HepG2 (cell line): Measurements from ENCODE around the gene COQ8B. TPM values are rescaled to one million over a fixed set of nuclear protein-coding genes. Genes with fewer than 3 reads are reported as not detected.

ENCODE experiments used
- ATAC-seq: fragments of 200-7000 bp; cut with Tn5 transposase; 3 replicates; pipeline ENCODE4 v1.9.1; 2020; ENCODE audit warnings: mild to moderate bottlenecking, moderate library complexity
- BruUV-seq: library from RNA; stranded (reverse); fragments of 400-500 nt; replicated peaks from 2 replicates; lab custom pipeline; 2021; lab: Mats Ljungman, UMichigan
- CTCF ChIA-PET: fragments of 300-600 bp; formaldehyde crosslinking; extraction: SDS; loops from one replicate; lab custom pipeline; 2021; ENCODE audit warnings: low total read pairs, inconsistent platforms, low intra/inter-chr PET ratio; lab: Yijun Ruan, JAX
- POLR2A ChIA-PET: fragments of 350-600 bp; sonication (Branson Sonifier 250); formaldehyde crosslinking; loops from one replicate; lab custom pipeline; 2020; ENCODE audit warnings: antibody characterized with exemption, inconsistent platforms; lab: Yijun Ruan, JAX
- DNase-seq: peaks from one replicate; pipeline ENCODE4 v3.0.0-alpha.2; 2015; ENCODE audit warnings: low spot score
- FAIRE-seq: peaks from 3 replicates; lab custom pipeline; 2011; peaks lifted over from hg19 to GRCh38; lab: Jason Lieb, UNC
- H2AFZ ChIP-seq: one replicate; pipeline ENCODE4 v1.6.1; 2011; ENCODE audit warnings: low read length, inconsistent platforms
- H3K27ac ChIP-seq: fragments of 300-600 bp; 3 replicates; pipeline ENCODE4 v1.8.0; 2011; ENCODE audit warnings: mixed run types, mild to moderate bottlenecking, mixed read lengths, low read length, inconsistent platforms; ENCODE audit not compliant: insufficient read depth; ENCODE audit errors: extremely low read length
- H3K27me3 ChIP-seq, 2 experiments: fragments of 200-600 bp in 1 of 2; 2 replicates in 1 of 2; 3 replicates in 1 of 2; pipeline versions ENCODE4 v1.6.0 to v1.8.0; 2011; ENCODE audit warnings: low read length in 2 of 2, mild to moderate bottlenecking in 2 of 2, moderate library complexity in 2 of 2, inconsistent platforms in 1 of 2; ENCODE audit not compliant: insufficient read depth in 2 of 2, control insufficient read depth in 1 of 2
- H3K36me3 ChIP-seq, 2 experiments: fragments of 200-600 bp in 1 of 2; replicated peaks in 1 of 2; 2 replicates in 1 of 2; 3 replicates in 1 of 2; pipeline versions ENCODE4 v1.5.1 to v1.8.0; 2011; ENCODE audit warnings: low read length in 2 of 2, inconsistent platforms in 1 of 2; ENCODE audit not compliant: insufficient read depth in 2 of 2, control insufficient read depth in 1 of 2
- H3K4me1 ChIP-seq: 2 replicates; pipeline ENCODE4 v1.5.1; 2012; ENCODE audit warnings: low read length, inconsistent platforms; ENCODE audit not compliant: insufficient read depth
- H3K4me2 ChIP-seq: 2 replicates; pipeline ENCODE4 v1.6.0; 2011; ENCODE audit warnings: low read depth, low read length, inconsistent platforms
- H3K4me3 ChIP-seq, 3 experiments: fragments of 200-600 bp in 1 of 3; sonication (generic), shearing (Covaris generic) in 1 of 3; replicated peaks in 1 of 3; 2 replicates each; pipeline ENCODE4 v1.5.1; 2011 to 2016; ENCODE audit warnings: low read length in 3 of 3, inconsistent platforms in 2 of 3, low read depth in 2 of 3, mild to moderate bottlenecking in 2 of 3, control low read depth in 1 of 3, mixed read lengths in 1 of 3; ENCODE audit not compliant: insufficient read depth in 1 of 3
- H3K79me2 ChIP-seq: one replicate; pipeline ENCODE4 v1.6.1; 2011; ENCODE audit warnings: low read length, inconsistent platforms; ENCODE audit not compliant: insufficient read depth
- H3K9ac ChIP-seq: 2 replicates; pipeline ENCODE4 v1.6.0; 2011; ENCODE audit warnings: mild to moderate bottlenecking, low read depth, low read length, inconsistent platforms; ENCODE audit not compliant: insufficient read depth
- H3K9me3 ChIP-seq: 2 replicates; pipeline ENCODE4 v1.5.1; 2012; ENCODE audit warnings: mild to moderate bottlenecking, low read length
- H4K20me1 ChIP-seq: 2 replicates; pipeline ENCODE4 v1.6.0; 2011; ENCODE audit warnings: inconsistent platforms, mild to moderate bottlenecking, low read length, moderate library complexity; ENCODE audit not compliant: insufficient read depth
- ATF3 ChIP-seq: sonication (generic); formaldehyde crosslinking; IDR thresholded peaks from 2 replicates; pipeline ENCODE4 v1.4.0; 2020; ENCODE audit warnings: missing genetic modification reagents
- HNRNPLL ChIP-seq: fragments of 200-400 bp; formaldehyde crosslinking; IDR thresholded peaks from 2 replicates; pipeline ENCODE4 v1.6.1; 2017; ENCODE audit warnings: mild to moderate bottlenecking, low read depth, low read length; ENCODE audit not compliant: poor library complexity, severe bottlenecking
- MAZ ChIP-seq, 2 experiments: sonication (generic) in 1 of 2; formaldehyde crosslinking in 1 of 2; IDR thresholded peaks; 2 replicates each; pipeline versions ENCODE4 v1.5.0 to v1.6.1; 2012 to 2020; ENCODE audit warnings: low read depth in 2 of 2, mild to moderate bottlenecking in 2 of 2, borderline replicate concordance in 1 of 2, improper control_type of control experiment in 1 of 2, low read length in 1 of 2, missing genetic modification reagents in 1 of 2, moderate library complexity in 1 of 2
- MTA1 ChIP-seq: sonication (generic); formaldehyde crosslinking; IDR thresholded peaks from 2 replicates; pipeline ENCODE4 v1.4.0; 2020; ENCODE audit warnings: missing genetic modification reagents, mild to moderate bottlenecking, borderline replicate concordance
- SPEN ChIP-seq: sonication (generic); formaldehyde crosslinking; IDR thresholded peaks from 2 replicates; pipeline ENCODE4 v1.5.1; 2020; ENCODE audit warnings: low read depth, mild to moderate bottlenecking, missing genetic modification reagents
- TRIM24 ChIP-seq: sonication (generic); formaldehyde crosslinking; IDR thresholded peaks from 2 replicates; pipeline ENCODE4 v1.8.0; 2022; ENCODE audit warnings: mild to moderate bottlenecking, missing genetic modification reagents
- ZFP82 ChIP-seq: sonication (generic); formaldehyde crosslinking; IDR thresholded peaks from 2 replicates; pipeline ENCODE4 v1.5.1; 2020; ENCODE audit warnings: mild to moderate bottlenecking, missing genetic modification reagents, borderline replicate concordance
- ZNF251 ChIP-seq: sonication (generic); formaldehyde crosslinking; IDR thresholded peaks from 2 replicates; pipeline ENCODE4 v1.9.0; 2021; ENCODE audit warnings: mild to moderate bottlenecking, missing genetic modification reagents
- ZNF557 ChIP-seq: sonication (generic); formaldehyde crosslinking; IDR thresholded peaks from 2 replicates; pipeline ENCODE4 v1.4.0; 2020; ENCODE audit warnings: missing genetic modification reagents
- WGBS: methylation state at CpG from one replicate; pipeline ENCODE4 v1.1.6; 2017; ENCODE audit warnings: low lambda C conversion rate; 5-methylcytosine and 5-hydroxymethylcytosine counted together
- in situ Hi-C: cut with HindIII; loops from 2 replicates; pipeline ENCODE4 v1.10.0; 2017; ENCODE audit warnings: low pct_unique_long_range_greater_than_20kb; ENCODE audit not compliant: extremely low pct_ligation_motif_present
- intact Hi-C: fragments of 100-400 bp; cut with micrococcal nuclease; formaldehyde crosslinking; loops from one replicate; pipeline ENCODE4 v1.10.0; 2022; ENCODE audit not compliant: unreplicated experiment
- polyA plus RNA-seq, 8 experiments: library from polyadenylated mRNA; depleted of rRNA in 3 of 8; stranded (reverse) in 7 of 8; unstranded in 1 of 8; fragments of >200 nt; fragmentation: Illumina TruSeq in 4 of 8; extraction: Trizol in 4 of 8; gene quantifications; 2 replicates each; pipeline versions ENCODE4 v1.2.1 to v1.2.3, GENCODE V29; 2011 to 2016; ENCODE audit warnings: low read depth in 4 of 8, missing spikeins in 1 of 8, mixed read lengths in 1 of 8; ENCODE audit not compliant: insufficient read depth in 1 of 8
- total RNA-seq, 5 experiments: library from RNA; depleted of rRNA; stranded (reverse); fragments of >200 nt; fragmentation: Illumina TruSeq; extraction: Trizol; gene quantifications; 2 replicates each; pipeline ENCODE4 v1.2.3, GENCODE V29; 2016; ENCODE audit warnings: low read depth in 1 of 5
- TF ChIP-seq, protein P1 (sequence below): sonication (generic); formaldehyde crosslinking; IDR thresholded peaks from 2 replicates; pipeline ENCODE4 v1.5.1; 2020; ENCODE audit warnings: mild to moderate bottlenecking, missing genetic modification reagents, borderline replicate concordance
- TF ChIP-seq, protein P2 (sequence below): sonication (generic); formaldehyde crosslinking; IDR thresholded peaks from 2 replicates; pipeline ENCODE4 v1.4.0; 2020; ENCODE audit warnings: mild to moderate bottlenecking, low read depth, missing genetic modification reagents
- TF ChIP-seq, protein P3 (sequence below): sonication (generic); formaldehyde crosslinking; IDR thresholded peaks from 2 replicates; pipeline ENCODE4 v1.4.0; 2020; ENCODE audit warnings: low read depth, mild to moderate bottlenecking, missing genetic modification reagents

Gene COQ8B
- total and polyA plus RNA-seq, 2 of the 13 experiments (the other 11 are each of a cell fraction or from before 2014, with no cell fraction given), result 12.3 to 17.2 TPM

DNA sequence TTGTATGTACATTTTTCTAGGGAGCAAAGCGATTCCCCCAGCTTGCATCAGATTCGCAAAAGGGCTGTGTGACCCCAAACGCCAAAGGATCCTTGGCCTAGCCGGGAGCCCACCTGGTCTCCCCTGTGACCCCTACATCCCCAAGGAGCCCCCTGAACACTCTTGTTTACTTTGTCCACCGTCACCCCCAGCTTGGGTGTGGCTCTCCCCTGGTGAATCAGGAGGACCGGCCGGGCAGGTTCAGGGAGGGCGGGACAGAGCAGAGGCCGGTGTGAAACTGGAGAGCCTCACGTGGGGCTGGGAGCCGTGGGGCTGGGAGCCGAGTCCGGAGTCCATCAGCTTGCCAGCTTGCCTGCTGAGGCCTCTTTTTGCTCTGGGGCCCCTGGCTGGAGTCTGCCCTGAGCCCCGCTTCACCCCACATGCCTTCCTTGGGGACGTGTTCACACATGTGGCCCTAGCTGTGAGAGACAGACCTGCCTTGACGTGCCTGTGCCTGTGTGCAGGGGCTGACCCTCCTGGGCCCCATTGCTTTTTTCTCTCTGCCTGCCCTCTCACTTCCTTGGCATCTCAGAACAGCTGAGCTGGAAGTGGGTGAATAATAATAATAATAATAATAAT lies 2.2 kb upstream of the COQ8B start:
- no peak overlapping the region for H2AFZ ChIP-seq
- peak overlapping the region; percentile 90 to 99 (median 92) for H3K4me3 ChIP-seq
- in situ Hi-C loops (loop anchor here (5.0 kb wide), 1 partner anchor 33 kb away; the partner anchor contains the start of genes ACTMAP and SNRPA), intact Hi-C loops (loop anchor here (2.0 to 5.0 kb wide), 2 partner anchors 32 to 88 kb away; partner anchors contain the start of genes ACTMAP and SNRPA)
- H3K27ac ChIP-seq, result peak overlapping the region; percentile 95
- peaks cover 56% of the 10 kb centered on the region for H3K79me2 ChIP-seq
- H3K36me3 ChIP-seq, result peaks cover 4 to 14% of the 10 kb centered on the region in 2 experiments; a peak in 4 of 5 replicates
- FAIRE-seq (peak; percentile 72), DNase-seq (peak; percentile 79), ATAC-seq (peak; percentile 68)
- peaks cover 53% of the 10 kb centered on the region for H3K4me1 ChIP-seq
- WGBS, result 0% methylated on average over 7 of the region's 16 CpGs
- ChIA-PET CTCF (no interaction called here), POLR2A (interaction anchor here (0.8 to 1.5 kb wide), 10 partner anchors 12 to 59 kb away, joined by 3 to 14 read pairs (median 4); partner anchors contain the start of genes ACTMAP, RAB4B and SNRPA)
- no peaks in the 10 kb centered on the region; a peak in 1 of 5 replicates for H3K27me3 ChIP-seq
- H3K9ac ChIP-seq, result peak overlapping the region; percentile 96
- BruUV-seq, result no TSS peak
- no peaks in the 10 kb centered on the region for H3K9me3 ChIP-seq
- peak overlapping the region; percentile 94 for H3K4me2 ChIP-seq
- H4K20me1 ChIP-seq, result 0 out of 2 replicates have a peak, but pooled peaks cover 4% of the 10 kb centered on the region
- TF ChIP-seq ZNF251 (CRISPR knock-in tag) (no peak), ZFP82 (no peak), MTA1 (CRISPR knock-in tag) (peak; percentile 91), TRIM24 (CRISPR knock-in tag) (no peak), HNRNPLL (no peak), SPEN (CRISPR knock-in tag) (peak; percentile 96), ZNF557 (no peak), ATF3 (no peak), MAZ (IDR thresholded peaks at IDR 0.05; ENCODE audit: borderline replicate concordance, low read depth, low read length) (no peak), MAZ (CRISPR knock-in tag; IDR thresholded peaks at IDR 0.05; ENCODE audit: low read depth) (no peak)
- TF ChIP-seq, protein P1, sequence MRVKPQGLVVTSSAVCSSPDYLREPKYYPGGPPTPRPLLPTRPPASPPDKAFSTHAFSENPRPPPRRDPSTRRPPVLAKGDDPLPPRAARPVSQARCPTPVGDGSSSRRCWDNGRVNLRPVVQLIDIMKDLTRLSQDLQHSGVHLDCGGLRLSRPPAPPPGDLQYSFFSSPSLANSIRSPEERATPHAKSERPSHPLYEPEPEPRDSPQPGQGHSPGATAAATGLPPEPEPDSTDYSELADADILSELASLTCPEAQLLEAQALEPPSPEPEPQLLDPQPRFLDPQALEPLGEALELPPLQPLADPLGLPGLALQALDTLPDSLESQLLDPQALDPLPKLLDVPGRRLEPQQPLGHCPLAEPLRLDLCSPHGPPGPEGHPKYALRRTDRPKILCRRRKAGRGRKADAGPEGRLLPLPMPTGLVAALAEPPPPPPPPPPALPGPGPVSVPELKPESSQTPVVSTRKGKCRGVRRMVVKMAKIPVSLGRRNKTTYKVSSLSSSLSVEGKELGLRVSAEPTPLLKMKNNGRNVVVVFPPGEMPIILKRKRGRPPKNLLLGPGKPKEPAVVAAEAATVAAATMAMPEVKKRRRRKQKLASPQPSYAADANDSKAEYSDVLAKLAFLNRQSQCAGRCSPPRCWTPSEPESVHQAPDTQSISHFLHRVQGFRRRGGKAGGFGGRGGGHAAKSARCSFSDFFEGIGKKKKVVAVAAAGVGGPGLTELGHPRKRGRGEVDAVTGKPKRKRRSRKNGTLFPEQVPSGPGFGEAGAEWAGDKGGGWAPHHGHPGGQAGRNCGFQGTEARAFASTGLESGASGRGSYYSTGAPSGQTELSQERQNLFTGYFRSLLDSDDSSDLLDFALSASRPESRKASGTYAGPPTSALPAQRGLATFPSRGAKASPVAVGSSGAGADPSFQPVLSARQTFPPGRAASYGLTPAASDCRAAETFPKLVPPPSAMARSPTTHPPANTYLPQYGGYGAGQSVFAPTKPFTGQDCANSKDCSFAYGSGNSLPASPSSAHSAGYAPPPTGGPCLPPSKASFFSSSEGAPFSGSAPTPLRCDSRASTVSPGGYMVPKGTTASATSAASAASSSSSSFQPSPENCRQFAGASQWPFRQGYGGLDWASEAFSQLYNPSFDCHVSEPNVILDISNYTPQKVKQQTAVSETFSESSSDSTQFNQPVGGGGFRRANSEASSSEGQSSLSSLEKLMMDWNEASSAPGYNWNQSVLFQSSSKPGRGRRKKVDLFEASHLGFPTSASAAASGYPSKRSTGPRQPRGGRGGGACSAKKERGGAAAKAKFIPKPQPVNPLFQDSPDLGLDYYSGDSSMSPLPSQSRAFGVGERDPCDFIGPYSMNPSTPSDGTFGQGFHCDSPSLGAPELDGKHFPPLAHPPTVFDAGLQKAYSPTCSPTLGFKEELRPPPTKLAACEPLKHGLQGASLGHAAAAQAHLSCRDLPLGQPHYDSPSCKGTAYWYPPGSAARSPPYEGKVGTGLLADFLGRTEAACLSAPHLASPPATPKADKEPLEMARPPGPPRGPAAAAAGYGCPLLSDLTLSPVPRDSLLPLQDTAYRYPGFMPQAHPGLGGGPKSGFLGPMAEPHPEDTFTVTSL (CRISPR knock-in tag), result no peak
- TF ChIP-seq, protein P2, sequence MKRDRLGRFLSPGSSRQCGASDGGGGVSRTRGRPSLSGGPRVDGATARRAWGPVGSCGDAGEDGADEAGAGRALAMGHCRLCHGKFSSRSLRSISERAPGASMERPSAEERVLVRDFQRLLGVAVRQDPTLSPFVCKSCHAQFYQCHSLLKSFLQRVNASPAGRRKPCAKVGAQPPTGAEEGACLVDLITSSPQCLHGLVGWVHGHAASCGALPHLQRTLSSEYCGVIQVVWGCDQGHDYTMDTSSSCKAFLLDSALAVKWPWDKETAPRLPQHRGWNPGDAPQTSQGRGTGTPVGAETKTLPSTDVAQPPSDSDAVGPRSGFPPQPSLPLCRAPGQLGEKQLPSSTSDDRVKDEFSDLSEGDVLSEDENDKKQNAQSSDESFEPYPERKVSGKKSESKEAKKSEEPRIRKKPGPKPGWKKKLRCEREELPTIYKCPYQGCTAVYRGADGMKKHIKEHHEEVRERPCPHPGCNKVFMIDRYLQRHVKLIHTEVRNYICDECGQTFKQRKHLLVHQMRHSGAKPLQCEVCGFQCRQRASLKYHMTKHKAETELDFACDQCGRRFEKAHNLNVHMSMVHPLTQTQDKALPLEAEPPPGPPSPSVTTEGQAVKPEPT (CRISPR knock-in tag), result no peak
- TF ChIP-seq, protein P3, sequence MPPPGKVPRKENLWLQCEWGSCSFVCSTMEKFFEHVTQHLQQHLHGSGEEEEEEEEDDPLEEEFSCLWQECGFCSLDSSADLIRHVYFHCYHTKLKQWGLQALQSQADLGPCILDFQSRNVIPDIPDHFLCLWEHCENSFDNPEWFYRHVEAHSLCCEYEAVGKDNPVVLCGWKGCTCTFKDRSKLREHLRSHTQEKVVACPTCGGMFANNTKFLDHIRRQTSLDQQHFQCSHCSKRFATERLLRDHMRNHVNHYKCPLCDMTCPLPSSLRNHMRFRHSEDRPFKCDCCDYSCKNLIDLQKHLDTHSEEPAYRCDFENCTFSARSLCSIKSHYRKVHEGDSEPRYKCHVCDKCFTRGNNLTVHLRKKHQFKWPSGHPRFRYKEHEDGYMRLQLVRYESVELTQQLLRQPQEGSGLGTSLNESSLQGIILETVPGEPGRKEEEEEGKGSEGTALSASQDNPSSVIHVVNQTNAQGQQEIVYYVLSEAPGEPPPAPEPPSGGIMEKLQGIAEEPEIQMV (CRISPR knock-in tag), result no peak
